ENCODE measurements around the gene SH3PXD2A. TPM values are rescaled to one million over a fixed set of nuclear protein-coding genes. Genes with fewer than 3 reads are reported as not detected.
"Not testable (repeated sequence)": the region's sequence is repeated elsewhere in the genome, so short reads cannot be mapped to it uniquely, and the experiment has no call there.

Gene SH3PXD2A
- total RNA-seq, 2 experiments from 2014 or later, result 6.5 to 7.4 TPM

- ChIA-PET CTCF (interaction anchor here (1.0 to 2.1 kb wide), 4 partner anchors 20 to 140 kb away, joined by 3 to 8 read pairs (median 4); no protein-coding TSS in a partner anchor), POLR2A (no interaction called here)
- no peak overlapping the region for H3K27ac Mint-ChIP-seq
- no peak for ATAC-seq
- H3K27me3 Mint-ChIP-seq, result no peaks in the 10 kb centered on the region
- no peaks in the 10 kb centered on the region for H3K9me3 Mint-ChIP-seq
- intact Hi-C loops (cut with micrococcal nuclease), result no loop called here
- H3K4me3 Mint-ChIP-seq, result no peak overlapping the region
- no peak for DNase-seq
- H3K4me1 Mint-ChIP-seq (ENCODE audit: low read depth), result no peaks in the 10 kb centered on the region
- H3K36me3 Mint-ChIP-seq (ENCODE audit: low read depth), result no peaks in the 10 kb centered on the region
- TF ChIP-seq CTCF (IDR thresholded peaks at IDR 0.05), result no peak
Observed at GRCh38 chr10:103732339-103733044, 122.9 kb downstream of the SH3PXD2A start.

GRCh38 chr10:103731609-103732270 is 123.6 kb downstream of the SH3PXD2A start:
- Mint-ChIP-seq H3K36me3 (ENCODE audit: low read depth) (no peaks in the 10 kb centered on the region), H3K27me3 (no peaks in the 10 kb centered on the region), H3K4me1 (ENCODE audit: low read depth) (no peaks in the 10 kb centered on the region), H3K4me3 (no peak overlapping the region), H3K9me3 (no peaks in the 10 kb centered on the region), H3K27ac (no peak overlapping the region)
- ATAC-seq (no peak), DNase-seq (no peak)
- ChIA-PET POLR2A (no interaction called here), CTCF (interaction anchor here (2.1 kb wide), 1 partner anchor 45 kb away, joined by 6 read pairs; no protein-coding TSS in a partner anchor)
- intact Hi-C loops (cut with micrococcal nuclease), result no loop called here
- no peak for TF ChIP-seq CTCF (IDR thresholded peaks at IDR 0.05)

- H3K4me1 Mint-ChIP-seq (ENCODE audit: low read depth); H3K27ac Mint-ChIP-seq; H3K9me3 Mint-ChIP-seq; intact Hi-C loops (cut with micrococcal nuclease); POLR2A ChIA-PET; H3K36me3 Mint-ChIP-seq (ENCODE audit: low read depth); DNase-seq; ATAC-seq; H3K4me3 Mint-ChIP-seq; H3K27me3 Mint-ChIP-seq: not testable (repeated sequence)
- CTCF ChIA-PET, result interaction anchor here (2.1 to 2.8 kb wide), 2 partner anchors 18 to 45 kb away, joined by 6 to 12 read pairs; no protein-coding TSS in a partner anchor
Observed at GRCh38 chr10:103731026-103731425, 124.3 kb downstream of the SH3PXD2A start.

- Mint-ChIP-seq H3K27me3 (no peaks in the 10 kb centered on the region), H3K36me3 (ENCODE audit: low read depth) (no peaks in the 10 kb centered on the region), H3K4me1 (ENCODE audit: low read depth) (no peaks in the 10 kb centered on the region), H3K27ac (no peak overlapping the region), H3K9me3 (no peaks in the 10 kb centered on the region), H3K4me3 (no peak overlapping the region)
- DNase-seq (no peak), ATAC-seq (no peak)
- TF ChIP-seq CTCF (IDR thresholded peaks at IDR 0.05), result no peak
- POLR2A ChIA-PET, result no interaction called here
- intact Hi-C loops (cut with micrococcal nuclease), result no loop called here
- CTCF ChIA-PET, result interaction anchor here (1.5 to 2.8 kb wide), 2 partner anchors 10 to 17 kb away, joined by 4 to 12 read pairs; no protein-coding TSS in a partner anchor
Observed at GRCh38 chr10:103729851-103730250, 125.5 kb downstream of the SH3PXD2A start.

GRCh38 chr10:103727991-103728689 is 127.2 kb downstream of the SH3PXD2A start:
- POLR2A ChIA-PET, result no interaction called here
- CTCF ChIA-PET, result interaction anchor here (1.0 to 2.8 kb wide), 5 partner anchors 9 to 42 kb away, joined by 3 to 12 read pairs (median 4); no protein-coding TSS in a partner anchor
- Mint-ChIP-seq H3K36me3 (ENCODE audit: low read depth) (no peaks in the 10 kb centered on the region), H3K27me3 (no peaks in the 10 kb centered on the region), H3K27ac (no peak overlapping the region), H3K4me1 (ENCODE audit: low read depth) (no peaks in the 10 kb centered on the region), H3K4me3 (no peak overlapping the region), H3K9me3 (no peaks in the 10 kb centered on the region)
- no peak for TF ChIP-seq CTCF (IDR thresholded peaks at IDR 0.05)
- ATAC-seq (no peak), DNase-seq (no peak)
- intact Hi-C loops (cut with micrococcal nuclease), result no loop called here

All from activated CD8-positive, alpha-beta T cell treated with anti-CD3 and anti-CD28 coated beads for 36 hours (primary cell).